K562 (cell line): ENCODE results near the gene PDLIM4. TPM values are rescaled to one million over a fixed set of nuclear protein-coding genes. Genes with fewer than 3 reads are reported as not detected.

Source experiments
- CTBP1 ChIP-seq: fragments of 450-650 bp; IDR thresholded peaks from 2 replicates; pipeline ENCODE4 v1.6.1; 2016; ENCODE audit warnings: borderline replicate concordance
- HCFC1 ChIP-seq: IDR thresholded peaks from 2 replicates; pipeline ENCODE4 v1.6.1; 2012; ENCODE audit warnings: low read depth, low read length, improper control_type of control experiment
- HDAC1 ChIP-seq, 2 experiments: fragments of 450-650 bp; IDR thresholded peaks; 2 replicates each; pipeline ENCODE4 v1.6.1; 2016 to 2017; ENCODE audit warnings: inconsistent platforms in 1 of 2, mild to moderate bottlenecking in 1 of 2, moderate library complexity in 1 of 2
- KAT8 ChIP-seq: fragments of 450-650 bp; IDR thresholded peaks from 2 replicates; pipeline ENCODE4 v1.6.1; 2016; ENCODE audit warnings: low read depth, mild to moderate bottlenecking
- MAFF ChIP-seq: IDR thresholded peaks from 2 replicates; pipeline ENCODE4 v1.6.1; 2012; ENCODE audit warnings: low read length, improper control_type of control experiment
- MAFG ChIP-seq: fragments of 450-650 bp; conservative IDR thresholded peaks from 2 replicates; pipeline ENCODE4 v1.6.1; 2016; ENCODE audit warnings: missing genetic modification characterization, missing compliant biosample characterization
- MCM3 ChIP-seq: fragments of 450-650 bp; IDR thresholded peaks from 2 replicates; pipeline ENCODE4 v1.6.1; 2016
- NCOA6 ChIP-seq: fragments of 450-650 bp; IDR thresholded peaks from 2 replicates; pipeline ENCODE4 v1.6.1; 2017; ENCODE audit warnings: mild to moderate bottlenecking
- POLR2AphosphoS2 ChIP-seq: IDR thresholded peaks from 2 replicates; pipeline ENCODE4 v1.6.1; 2012; ENCODE audit warnings: low read length, improper control_type of control experiment
- PURB ChIP-seq: sonication (generic); formaldehyde crosslinking; IDR thresholded peaks from 2 replicates; pipeline ENCODE4 v1.9.0; 2021; ENCODE audit warnings: low read depth, mild to moderate bottlenecking, missing genetic modification reagents
- TBL1XR1 ChIP-seq, 2 experiments: IDR thresholded peaks; 2 replicates each; pipeline ENCODE4 v1.6.1; 2012; ENCODE audit warnings: improper control_type of control experiment in 2 of 2, low read length in 2 of 2, mild to moderate bottlenecking in 1 of 2
- TFAP4 ChIP-seq: sonication (generic); formaldehyde crosslinking; IDR thresholded peaks from 2 replicates; pipeline ENCODE4 v1.8.0; 2022; ENCODE audit warnings: missing genetic modification reagents, mild to moderate bottlenecking, moderate library complexity, borderline replicate concordance
- ZNF316 ChIP-seq: fragments of 450-650 bp; IDR thresholded peaks from 2 replicates; pipeline ENCODE4 v1.6.1; 2016
- ZNF609 ChIP-seq: sonication (generic); formaldehyde crosslinking; IDR thresholded peaks from 2 replicates; pipeline ENCODE4 v1.8.1; 2023; ENCODE audit warnings: missing genetic modification reagents, mild to moderate bottlenecking, borderline replicate concordance
- ZNF644 ChIP-seq: fragments of 200-800 bp; sonication (Bioruptor generic); IDR thresholded peaks from 2 replicates; pipeline ENCODE4 v1.6.1; 2016; ENCODE audit warnings: low read depth, missing genetic modification characterization, missing compliant biosample characterization
- polyA plus RNA-seq, 8 experiments: library from polyadenylated mRNA; depleted of rRNA in 4 of 8; stranded (reverse) in 5 of 8; unstranded in 3 of 8; fragments of >200 nt; fragmentation: Nextera tagmentation in 2 of 8; fragmentation: Illumina TruSeq in 1 of 8; extraction: Ambion mirVana in 2 of 8; extraction: Trizol in 1 of 8; gene quantifications; 2 replicates each; pipeline versions ENCODE4 v1.2.1 to v1.2.3, GENCODE V29; 2011 to 2014; ENCODE audit warnings: inconsistent platforms in 1 of 8, missing spikeins in 1 of 8
- total RNA-seq, 7 experiments: library from RNA; depleted of rRNA in 6 of 7; stranded (reverse); fragments of >200 nt in 6 of 7; fragmentation: Illumina TruSeq in 2 of 7; extraction: Trizol in 2 of 7; gene quantifications; 2 replicates each; pipeline versions ENCODE4 v1.2.1 to v1.2.3, GENCODE V29; 2011 to 2021; ENCODE audit warnings: low replicate concordance in 1 of 7
- TF ChIP-seq, protein P1 (sequence below): sonication (generic); formaldehyde crosslinking; IDR thresholded peaks from 2 replicates; pipeline ENCODE4 v1.4.0; 2020; ENCODE audit warnings: mild to moderate bottlenecking, missing genetic modification reagents
- TF ChIP-seq, protein P2 (sequence below): sonication (generic); formaldehyde crosslinking; IDR thresholded peaks from 2 replicates; pipeline ENCODE4 v1.8.0; 2022; ENCODE audit warnings: mild to moderate bottlenecking, missing genetic modification reagents

The PDLIM4 gene
- total and polyA plus RNA-seq, 9 of the 15 experiments (the other 6 are each of a cell fraction or from before 2014, with no cell fraction given) = 0.28 to 32.8 (median 13.1) TPM

GRCh38 chr5:132280371-132281240 is 23.1 kb downstream of the PDLIM4 start (continued):
- TF ChIP-seq, protein P1, sequence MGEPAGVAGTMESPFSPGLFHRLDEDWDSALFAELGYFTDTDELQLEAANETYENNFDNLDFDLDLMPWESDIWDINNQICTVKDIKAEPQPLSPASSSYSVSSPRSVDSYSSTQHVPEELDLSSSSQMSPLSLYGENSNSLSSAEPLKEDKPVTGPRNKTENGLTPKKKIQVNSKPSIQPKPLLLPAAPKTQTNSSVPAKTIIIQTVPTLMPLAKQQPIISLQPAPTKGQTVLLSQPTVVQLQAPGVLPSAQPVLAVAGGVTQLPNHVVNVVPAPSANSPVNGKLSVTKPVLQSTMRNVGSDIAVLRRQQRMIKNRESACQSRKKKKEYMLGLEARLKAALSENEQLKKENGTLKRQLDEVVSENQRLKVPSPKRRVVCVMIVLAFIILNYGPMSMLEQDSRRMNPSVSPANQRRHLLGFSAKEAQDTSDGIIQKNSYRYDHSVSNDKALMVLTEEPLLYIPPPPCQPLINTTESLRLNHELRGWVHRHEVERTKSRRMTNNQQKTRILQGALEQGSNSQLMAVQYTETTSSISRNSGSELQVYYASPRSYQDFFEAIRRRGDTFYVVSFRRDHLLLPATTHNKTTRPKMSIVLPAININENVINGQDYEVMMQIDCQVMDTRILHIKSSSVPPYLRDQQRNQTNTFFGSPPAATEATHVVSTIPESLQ = no peak
- no peak for TF ChIP-seq ZNF609 (CRISPR knock-in tag)
- TF ChIP-seq MAFF = peak; percentile 64
- TF ChIP-seq, protein P2, sequence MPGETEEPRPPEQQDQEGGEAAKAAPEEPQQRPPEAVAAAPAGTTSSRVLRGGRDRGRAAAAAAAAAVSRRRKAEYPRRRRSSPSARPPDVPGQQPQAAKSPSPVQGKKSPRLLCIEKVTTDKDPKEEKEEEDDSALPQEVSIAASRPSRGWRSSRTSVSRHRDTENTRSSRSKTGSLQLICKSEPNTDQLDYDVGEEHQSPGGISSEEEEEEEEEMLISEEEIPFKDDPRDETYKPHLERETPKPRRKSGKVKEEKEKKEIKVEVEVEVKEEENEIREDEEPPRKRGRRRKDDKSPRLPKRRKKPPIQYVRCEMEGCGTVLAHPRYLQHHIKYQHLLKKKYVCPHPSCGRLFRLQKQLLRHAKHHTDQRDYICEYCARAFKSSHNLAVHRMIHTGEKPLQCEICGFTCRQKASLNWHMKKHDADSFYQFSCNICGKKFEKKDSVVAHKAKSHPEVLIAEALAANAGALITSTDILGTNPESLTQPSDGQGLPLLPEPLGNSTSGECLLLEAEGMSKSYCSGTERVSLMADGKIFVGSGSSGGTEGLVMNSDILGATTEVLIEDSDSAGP (CRISPR knock-in tag) = no peak
- no peak for TF ChIP-seq KAT8
- TF ChIP-seq MAFG = peak; percentile 51
- TF ChIP-seq NCOA6 = no peak
- no peak for TF ChIP-seq MCM3
- TF ChIP-seq TBL1XR1 (IDR thresholded peaks at IDR 0.05; ENCODE audit: low read length in 2 of 2) = no peak
- TF ChIP-seq CTBP1 = no peak
- TF ChIP-seq ZNF316 = peak; percentile 88
- no peak for TF ChIP-seq ZNF644 (tag)
- 0 out of 4 replicates have a peak, but pooled peaks of 1 of the 2 experiments have one; percentile 9 for TF ChIP-seq HDAC1 (IDR thresholded peaks at IDR 0.05)
- TF ChIP-seq HCFC1 = no peak
- no peak for TF ChIP-seq PURB (CRISPR knock-in tag)
- TF ChIP-seq POLR2AphosphoS2 = no peak
- TF ChIP-seq TFAP4 (CRISPR knock-in tag) = peak; percentile 47; the same call in 1 of the 2 replicates
